ENCODE results near the gene MTA3.
A peak's percentile ranks its signal among the peaks of the same experiment; 100 is the strongest.
"Not testable (repeated sequence)": the region's sequence is repeated elsewhere in the genome, so short reads cannot be mapped to it uniquely, and the experiment has no call there.

Gene MTA3

DNA sequence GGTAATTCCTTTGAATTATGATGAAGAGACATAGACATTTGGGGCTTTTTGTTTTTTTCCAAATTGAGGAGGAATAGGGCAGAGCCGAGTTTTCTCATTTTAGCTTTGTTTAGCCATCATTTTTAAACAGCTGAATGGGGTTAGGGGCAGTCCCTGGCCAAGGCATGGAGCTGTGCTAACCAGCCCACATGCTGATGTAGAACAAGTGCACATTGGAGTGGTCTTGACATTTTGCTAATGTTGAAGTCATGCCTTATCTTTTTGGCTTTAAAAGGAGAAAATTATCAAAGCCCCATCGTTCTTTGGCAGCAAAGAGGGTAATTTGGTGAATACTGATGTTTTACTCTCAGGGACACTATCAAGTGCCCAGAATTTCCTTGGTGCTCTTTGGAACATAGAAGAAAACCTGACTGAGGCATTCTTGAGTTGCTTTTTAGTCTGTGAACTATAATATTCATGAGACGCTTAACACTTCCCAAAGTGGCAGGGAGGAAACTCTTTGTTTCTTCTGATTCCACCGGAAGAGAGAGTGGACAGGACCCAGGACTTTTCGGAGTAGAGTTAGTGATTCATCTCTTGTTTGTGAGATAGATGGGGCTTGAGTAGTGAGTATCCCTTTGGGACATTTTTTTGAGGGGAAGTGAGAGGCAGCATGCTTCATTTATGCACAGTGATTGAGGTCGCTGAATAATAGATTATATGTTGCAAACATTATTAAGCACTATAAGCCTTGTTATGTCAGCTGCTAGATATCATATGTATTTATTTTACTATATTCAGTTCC lies 45.0 kb downstream of the MTA3 start:
- DNase-seq: no peak

DNA sequence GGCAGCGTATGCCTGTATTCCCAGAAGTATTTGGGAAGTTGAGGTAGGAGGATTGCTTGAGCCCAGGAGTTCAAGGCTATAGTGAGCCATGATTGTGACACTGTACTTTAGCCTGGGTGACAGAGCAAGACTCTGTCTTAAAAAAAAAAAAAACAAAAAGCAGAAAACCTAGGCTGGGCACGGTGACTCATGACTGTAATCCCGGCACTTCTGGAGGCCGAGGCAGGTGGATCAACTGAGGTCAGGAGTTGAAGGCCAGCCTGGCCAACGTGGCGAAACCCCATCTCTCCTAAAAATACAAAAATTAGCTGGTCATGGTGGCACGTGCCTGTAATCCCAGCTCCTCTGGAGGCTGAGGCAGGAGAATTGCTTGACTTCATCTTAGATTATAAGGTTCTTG lies 46.4 kb downstream of the MTA3 start:
- no peak for DNase-seq

DNA sequence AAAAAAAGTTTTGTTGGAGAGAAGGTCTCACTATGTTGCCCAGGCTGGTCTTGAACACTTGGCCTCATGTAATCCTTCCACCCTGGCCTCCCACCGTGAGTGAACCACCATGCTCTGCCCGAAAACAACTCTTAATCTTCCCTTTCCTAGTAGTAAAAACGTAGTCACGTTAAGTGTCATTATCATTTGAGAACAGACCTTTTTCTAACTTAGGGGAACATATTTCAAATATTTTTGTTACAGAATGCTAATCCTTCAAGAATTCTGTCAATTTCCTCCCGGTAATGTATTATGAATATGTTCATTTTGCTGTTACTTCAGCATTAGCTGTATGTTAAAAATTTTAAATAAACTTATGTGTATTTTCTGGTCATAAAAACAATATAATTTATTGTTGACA lies 49.7 kb downstream of the MTA3 start:
- DNase-seq: no peak

DNA sequence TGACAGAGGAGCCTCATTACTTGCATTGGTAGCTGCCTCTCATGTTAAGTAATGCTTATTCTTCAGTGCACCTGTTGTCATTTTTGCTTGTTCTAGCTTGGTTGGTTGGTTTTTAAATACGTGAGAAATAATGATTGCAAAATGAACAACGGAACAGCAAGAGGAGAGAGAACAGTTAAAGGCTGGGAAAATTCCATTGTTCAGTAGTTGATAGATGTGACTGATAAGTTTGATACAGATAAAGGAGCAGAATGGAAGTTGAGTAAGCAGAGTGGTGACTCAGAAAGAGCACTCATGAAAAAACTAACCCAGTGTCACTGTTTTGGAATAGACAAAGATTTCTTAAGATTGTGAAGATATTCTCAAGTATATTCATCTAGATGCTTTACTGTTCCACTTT lies 50.5 kb downstream of the MTA3 start:
- DNase-seq: no peak

DNA sequence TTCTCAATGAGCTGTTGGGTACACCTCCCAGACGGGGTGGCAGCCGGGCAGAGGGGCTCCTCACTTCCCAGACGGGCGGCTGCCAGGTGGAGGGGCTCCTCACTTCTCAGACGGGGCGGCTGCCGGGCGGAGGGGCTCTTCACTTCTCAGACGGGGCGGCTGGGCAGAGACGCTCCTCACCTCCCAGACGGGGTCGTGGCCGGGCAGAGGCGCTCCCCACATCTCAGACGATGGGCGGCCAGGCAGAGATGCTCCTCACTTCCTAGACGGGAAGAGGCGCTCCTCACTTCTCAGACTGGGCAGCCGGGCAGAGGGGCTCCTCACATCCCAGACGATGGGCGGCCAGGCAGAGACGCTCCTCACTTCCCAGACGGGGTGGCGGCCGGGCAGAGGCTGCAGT lies 53.2 kb downstream of the MTA3 start:
- DNase-seq: not testable (repeated sequence)

DNA sequence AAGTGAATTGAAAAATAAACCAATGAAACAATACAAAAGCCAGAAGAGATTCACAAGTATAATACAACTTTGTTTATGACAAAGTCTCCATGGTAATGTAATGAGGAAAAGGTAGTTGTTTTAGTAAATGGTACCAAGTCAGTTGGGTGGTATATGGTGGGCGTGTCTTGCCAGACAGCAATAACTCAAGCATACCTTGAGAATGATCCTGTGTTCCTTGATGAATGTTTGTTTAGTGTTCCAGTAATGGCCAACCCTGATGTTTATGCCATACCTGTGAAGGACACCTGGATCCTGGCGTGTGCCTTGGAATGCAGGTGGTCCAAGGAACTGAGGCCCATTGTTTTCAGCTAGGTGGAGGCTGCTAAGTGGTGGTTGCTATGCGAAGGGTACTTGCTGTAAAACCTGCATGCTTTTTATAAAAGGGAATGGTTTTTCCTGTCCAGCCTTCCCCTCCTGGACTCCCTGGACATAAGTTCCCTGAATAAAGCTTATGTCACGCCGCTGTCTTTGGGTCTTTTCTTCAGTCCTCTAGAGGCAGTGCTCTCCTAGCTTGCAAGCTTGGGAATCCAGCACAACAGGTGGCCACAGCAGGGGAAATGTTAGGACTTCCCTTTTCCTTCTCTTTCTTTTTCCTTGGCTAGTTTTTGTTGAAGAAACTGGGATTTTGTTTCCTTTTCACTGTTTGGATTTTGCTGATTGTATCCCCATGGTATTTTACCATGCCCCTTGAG lies 54.7 kb downstream of the MTA3 start:
- DNase-seq: no peak

DNA sequence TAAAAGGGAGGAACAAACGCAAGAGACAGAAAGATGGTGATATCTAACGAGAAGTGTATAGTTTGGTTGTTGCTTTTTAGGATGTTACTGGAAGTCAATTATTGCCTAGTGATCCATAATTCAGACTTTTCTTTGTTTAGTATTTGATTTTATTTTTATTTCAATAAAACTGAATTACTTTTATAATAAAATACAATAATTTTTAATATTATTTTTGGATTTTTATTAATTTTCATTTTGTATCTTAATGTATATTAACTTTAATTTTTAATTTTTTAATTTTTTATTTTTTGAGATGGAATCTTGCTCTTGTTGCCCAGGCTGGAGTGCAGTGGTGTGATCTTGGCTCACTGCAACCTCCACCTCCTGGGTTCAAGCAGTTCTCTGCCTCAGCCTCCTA lies 55.6 kb downstream of the MTA3 start:
- no peak for DNase-seq

DNA sequence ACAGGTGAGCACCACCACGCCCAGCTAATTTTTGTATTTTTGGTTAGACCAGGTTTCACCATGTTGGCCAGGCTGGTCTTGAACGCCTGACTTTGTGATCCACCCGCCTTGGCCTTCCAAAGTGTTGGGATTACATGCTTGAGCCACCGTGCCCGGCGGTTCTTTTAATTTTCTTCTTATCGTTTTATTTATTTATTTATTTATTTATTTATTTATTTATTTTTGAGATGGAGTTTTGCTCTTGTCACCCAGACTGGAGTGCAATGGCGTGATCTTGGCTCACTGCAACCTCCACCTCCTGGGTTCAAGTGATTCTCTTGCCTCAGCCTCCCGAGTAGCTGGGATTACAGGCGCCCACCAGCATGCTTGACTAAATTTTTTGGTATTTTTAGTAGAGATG lies 59.6 kb downstream of the MTA3 start:
- not testable (repeated sequence) for DNase-seq

DNA sequence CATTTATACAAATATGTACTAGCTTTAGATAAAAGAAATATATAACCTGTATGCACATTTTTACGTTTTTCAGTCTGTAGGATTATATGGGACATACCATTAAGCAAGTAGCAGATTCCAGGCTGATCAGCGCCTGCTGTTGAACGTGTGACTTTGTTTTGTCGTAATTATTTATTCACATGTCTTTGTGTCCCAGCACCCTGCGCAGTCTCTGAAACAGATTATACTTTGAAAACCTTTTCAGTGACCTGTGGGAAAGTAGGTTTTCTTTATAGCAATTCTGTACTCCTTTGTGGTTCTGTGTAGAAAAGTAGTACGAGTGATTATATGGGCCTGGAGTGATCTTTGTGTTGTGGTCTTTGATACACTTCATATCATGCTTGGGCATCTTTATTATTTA lies 68.5 kb downstream of the MTA3 start:
- no peak for DNase-seq

DNA sequence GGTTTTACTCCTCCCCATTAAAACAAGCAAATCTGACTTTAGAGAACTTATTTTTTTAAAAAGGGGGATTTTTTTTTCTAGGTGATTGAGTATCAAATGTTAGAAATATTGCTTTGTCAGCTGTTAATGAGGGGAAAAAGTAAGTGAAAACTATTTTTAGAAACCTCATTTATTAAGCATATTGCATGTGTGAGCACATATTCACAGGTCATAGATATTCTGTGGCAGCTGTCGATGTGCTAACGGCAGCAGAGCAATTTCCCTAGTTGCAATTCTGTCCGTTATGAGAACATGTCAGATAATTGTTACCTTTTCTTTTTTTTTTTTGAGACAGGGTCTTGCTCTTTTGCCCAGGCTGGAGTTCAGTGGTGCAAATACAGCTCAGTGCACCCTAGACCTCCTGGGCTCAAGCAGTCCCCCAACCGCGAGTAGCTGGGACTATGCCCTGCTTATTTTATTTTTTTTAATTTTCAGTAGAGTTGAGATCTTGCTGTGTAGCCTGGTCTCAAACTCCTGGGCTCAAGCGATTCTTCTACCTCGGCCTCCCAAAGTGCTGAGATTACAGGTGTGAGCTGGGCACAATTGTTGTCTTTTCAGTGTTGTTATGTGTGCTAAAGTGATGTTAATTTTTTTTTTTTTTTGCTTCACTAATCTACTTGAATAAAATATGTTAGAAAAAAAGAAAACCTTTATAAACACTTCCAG lies 69.8 kb downstream of the MTA3 start:
- DNase-seq: no peak

DNA sequence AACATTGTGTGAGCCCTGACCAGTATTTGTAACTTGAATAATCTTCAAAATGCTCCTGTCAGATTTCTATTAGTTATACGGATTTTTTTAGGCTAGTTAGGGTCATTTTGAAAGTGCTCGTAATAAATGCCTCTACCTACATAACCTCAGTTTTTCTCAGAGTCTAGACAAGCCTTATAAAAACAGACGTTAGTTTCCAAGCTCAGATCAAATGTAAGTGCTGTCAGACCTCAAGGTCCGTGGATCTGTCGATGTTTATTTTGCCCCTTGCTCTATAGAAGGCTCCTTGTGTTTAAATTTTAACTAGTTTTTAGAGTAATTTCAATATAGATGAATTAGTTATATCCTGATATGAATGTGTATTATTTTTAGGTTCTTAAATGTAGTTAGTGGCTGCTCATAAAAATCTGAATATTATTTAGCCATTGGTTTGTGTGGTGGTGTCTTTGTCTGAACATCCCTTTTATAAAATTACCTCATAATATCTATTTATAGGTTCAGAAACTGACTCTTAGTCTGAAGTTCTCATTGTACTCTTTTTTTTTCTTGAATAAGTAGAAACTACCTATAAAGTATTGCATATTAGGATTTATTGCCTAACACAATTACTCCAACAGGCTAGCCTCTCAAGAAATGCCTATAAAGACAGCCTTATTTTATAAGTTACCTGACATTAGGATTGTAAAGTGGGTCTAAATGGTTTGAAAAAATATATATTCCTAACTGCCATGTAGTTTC lies 71.1 kb downstream of the MTA3 start:
- DNase-seq: no peak

DNA sequence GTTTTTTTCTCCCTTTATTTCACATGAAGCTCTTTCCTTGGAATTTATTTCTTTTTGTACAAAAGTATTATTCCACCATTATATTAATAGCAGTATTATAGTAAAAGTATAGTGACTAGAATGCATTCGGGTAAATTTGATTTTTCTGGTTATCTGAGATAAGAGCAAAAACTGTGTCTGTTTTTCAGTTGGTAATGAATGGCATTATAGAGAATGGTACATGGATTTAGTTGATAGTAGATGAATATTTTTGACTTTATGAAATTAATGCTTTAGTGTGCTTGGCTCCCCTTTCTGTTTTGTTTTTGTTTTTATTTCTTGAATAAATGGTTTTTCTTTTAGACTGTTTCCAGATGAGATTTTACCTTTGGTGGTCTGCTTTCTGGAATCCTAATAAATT lies 71.8 kb downstream of the MTA3 start:
- no peak for DNase-seq

DNA sequence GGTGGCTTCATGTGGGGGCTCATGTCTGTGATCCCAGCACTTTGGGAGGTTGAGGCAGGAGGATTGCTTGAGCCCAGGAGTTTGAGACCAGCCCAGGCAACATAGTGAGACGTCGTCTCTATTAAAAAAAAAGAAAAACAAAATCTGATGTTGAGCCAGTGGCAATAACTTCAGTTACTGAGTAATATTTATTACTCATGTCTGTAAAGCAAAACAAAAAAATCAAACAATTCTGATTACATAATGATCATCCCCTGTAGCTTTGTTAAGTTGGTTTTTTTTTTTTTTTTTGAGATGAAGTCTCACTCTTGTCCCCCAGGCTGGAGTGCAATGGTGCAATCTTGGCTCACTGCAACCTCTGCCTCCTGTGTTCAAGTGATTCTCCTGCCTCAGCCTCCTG lies 73.9 kb downstream of the MTA3 start:
- DNase-seq: not testable (repeated sequence)

DNA sequence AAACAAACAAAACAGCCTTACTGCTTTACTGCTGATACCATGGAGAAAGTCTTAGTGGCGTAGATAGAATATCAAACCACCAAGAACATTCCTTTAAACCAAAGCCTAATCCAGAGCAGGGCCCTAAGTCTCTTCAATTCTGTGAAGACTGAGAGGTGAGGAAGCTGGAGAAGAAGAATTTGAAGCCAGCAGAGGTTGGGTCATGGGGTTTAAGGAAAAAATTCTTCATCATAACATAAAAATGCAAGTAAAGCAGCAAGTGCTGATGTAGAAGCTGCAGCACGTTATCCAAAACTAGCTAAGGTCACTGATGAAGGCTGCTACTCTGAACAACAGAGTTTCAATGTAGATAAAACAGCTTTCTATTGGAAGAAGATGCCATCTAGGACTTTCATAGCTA lies 77.1 kb downstream of the MTA3 start:
- no peak for DNase-seq

DNA sequence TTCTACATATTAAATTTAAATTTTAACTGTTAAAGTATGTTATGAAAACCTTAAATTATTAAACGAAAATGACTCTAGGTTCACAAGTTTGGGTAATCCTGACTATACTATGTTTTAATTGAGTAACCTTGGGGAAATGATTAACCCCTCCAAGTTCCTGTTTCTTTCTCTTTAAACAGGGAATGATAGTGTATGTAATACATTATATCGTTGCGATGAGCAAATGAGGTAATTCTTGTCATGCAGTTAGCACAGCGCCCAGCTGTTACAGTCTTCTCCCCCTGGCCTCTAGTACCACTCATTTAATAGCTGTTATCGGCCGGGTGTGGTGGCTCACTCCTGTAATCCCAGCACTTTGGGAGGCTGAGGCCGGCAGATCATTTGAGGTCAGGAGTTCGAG lies 80.4 kb downstream of the MTA3 start:
- no peak for DNase-seq

DNA sequence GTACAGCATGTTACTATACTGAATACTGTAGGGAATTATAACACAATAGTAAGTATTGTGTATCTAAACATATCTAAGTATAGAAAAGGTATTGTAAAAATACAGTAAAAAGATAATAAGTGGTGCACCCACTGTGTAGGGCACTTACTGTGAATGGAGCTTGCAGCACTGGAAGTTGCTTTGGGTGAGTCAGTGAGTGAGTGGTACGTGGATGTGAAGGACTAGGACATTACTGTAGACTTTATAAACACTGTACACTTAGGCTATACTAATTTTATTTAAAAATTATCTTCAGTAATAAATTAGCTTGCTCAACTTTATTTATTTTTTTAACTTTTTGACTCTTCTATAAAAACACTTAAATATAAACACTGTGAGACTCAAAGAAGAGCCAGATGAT lies 82.6 kb downstream of the MTA3 start:
- DNase-seq: no peak

DNA sequence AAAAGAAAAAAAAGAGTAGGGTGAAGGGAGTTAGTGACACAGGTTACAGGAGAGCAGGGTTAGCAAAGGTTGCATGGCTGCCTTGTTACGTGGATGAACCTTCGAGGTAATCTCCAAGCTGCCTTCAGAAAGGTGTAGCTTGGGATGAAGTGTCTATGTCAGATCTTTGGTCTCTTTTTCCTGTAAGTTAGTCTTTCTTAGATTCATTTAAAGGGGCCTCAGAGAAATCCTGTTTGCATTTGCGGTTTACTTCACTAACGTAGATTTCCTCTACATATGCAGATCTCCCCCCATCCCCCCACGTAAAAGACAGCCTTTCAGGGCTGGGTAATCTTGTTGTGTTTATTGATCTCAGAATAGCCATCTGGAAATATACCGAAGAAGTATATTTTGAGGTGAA lies 83.7 kb downstream of the MTA3 start:
- no peak for DNase-seq

DNA sequence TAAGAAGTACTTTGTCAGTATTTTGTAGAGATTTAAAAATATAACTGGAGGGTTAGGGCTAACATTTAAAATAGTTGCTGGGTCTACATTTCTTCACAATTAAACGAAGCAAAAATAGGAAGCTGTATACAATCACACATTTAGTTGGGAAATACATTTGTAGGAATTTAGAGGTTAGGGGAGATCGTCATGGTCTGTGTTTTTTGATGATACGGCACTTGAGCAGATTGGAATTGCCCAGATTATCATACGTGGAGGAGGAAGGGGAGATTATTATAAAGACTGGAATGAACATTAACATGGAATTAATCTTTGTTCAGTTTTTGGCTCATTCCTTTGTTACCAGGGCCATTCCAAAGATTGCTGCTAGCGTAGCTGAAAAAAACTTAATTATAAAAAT lies 84.6 kb downstream of the MTA3 start:
- DNase-seq: no peak

DNA sequence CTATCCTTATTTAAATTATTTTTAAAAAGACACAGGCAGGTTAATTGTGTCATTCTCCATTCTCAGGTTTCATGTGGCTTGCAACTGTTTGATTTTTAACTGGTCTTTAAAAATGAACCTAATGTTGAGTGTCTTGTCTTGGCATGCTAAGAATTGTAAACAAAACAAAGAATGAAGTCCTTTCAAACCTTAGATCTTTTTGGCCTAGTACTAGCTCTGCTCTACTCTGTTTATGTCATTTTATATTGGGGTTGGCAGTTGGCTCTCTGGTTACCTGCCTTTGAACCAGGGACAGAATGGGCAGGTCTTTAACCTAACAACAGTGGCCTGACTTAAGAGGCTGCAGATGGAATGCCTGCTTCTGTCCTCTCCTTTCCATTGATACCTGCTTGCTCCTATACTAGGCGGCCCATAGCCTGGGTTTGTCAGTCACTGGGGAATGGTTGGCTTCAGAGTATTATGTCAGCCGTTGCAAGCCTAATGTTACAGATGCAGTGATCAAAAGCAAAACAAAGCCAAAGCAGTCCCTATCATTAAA lies 85.5 kb downstream of the MTA3 start:
- DNase-seq: no peak

DNA sequence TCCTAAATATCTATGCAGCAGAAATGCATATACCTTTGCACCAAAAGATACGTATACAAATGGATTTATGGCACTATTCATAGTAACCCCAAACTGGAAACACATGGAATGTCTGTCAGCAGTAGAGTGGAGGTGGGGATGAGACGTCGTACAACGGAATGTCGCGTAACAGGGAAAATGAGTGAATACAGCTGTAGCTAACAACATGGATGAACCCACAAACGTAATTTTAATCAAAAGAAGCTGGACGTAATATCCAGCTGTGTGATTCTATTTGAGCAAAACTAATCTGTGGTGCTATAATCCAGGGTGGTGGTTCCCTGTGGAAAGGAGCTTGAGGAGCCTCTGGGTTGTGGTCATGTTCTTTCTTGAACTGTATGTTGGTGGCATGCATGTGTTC lies 89.9 kb downstream of the MTA3 start:
- DNase-seq: no peak

DNA sequence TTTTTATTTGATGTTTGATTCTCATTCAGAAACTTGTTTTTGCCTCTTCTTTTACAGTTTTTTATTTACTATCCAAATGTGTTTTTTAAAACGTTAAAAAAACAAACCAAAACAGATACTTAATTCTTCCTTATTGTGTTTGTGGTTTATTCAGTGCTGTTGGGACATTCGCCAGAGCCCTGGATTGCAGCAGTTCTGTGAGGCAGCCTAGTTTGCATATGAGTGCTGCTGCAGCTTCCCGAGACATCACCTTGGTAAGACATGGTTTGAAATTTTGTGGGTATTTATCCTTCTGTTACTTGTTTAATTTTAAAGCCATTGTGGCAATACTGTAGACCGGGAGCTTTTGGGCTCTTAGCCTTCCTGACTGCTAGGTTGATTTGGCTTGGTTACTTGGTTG lies 91.2 kb downstream of the MTA3 start:
- DNase-seq: no peak

DNA sequence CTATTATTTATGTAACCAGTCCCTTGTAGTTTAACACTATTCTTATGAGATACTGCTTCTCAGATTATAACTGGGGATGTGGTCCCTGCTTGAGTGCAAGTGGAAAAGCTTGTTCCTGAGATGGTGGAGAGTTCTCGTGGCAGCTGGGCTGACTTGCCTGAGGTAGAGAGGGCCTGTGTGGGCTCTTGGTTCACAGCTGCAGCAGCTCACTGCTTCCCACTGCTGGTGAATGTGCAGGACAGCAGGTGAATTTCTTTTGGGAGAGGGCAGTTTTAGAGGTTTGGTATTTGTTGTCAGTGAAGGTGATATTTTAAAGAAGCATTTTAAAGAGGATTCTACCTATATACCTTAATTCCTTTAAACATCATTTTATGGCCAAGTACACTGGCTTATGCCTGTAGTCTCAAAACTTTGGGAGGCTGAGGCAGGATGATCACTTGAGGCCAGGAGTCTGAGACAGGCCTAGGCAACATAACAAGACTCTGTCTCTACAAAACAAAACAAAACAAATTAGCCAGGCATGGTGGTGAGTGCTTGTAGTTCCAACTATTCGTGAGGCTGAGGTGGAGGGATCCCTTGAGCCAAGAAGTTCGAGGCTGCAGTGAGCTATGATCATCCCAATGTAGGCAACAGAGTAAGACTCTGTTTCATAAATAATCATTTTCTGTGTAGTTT lies 94.8 kb downstream of the MTA3 start:
- peak; percentile 75 for DNase-seq

DNA sequence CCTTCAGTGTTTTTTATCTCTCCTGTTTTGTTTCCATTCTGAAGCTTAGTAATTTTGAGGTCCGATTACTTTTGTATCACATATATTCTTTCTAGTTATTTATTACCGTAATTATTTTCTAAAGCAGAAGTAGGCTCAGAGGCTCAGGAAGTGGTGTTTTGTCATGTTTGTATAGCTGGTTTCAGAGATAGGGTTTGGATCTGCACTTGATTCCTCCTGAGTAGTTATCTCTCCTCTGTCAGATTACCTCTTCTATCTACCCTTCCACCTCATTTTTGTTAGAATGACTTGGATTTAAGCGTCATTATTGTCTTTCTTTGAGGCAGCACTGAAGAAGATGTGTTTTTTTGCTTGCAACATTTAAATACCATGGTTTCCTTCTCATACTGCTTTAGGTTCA lies 95.4 kb downstream of the MTA3 start:
- no peak for DNase-seq
